NCI-H1048 (cell line): ENCODE data around the gene DEFB131B.
"Not testable (repeated sequence)": the region's sequence is repeated elsewhere in the genome, so short reads cannot be mapped to it uniquely, and the experiment has no call there.

Source experiments
- DNase-seq: peaks from one replicate; lab custom pipeline; 2025; lab: John Stamatoyannopoulos, UW

DEFB131B gene

GRCh38 chr11:71878059-71878458 is at the start of gene DEFB131B:
Gene DEFB131B (plus strand): TSS chr11:71878453. CDS start chr11:71878453, 0 bp downstream.
- DNase-seq, result not testable (repeated sequence)

GRCh38 chr11:71829247-71829646 is 49.0 kb upstream of the DEFB131B start:
- DNase-seq, result not testable (repeated sequence)

- DNase-seq, result not testable (repeated sequence)
These were observed 48.6 kb upstream of the DEFB131B start for GRCh38 chr11:71829686-71830085.

- DNase-seq, result not testable (repeated sequence)
These were observed 45.4 kb upstream of the DEFB131B start, which contains the start of gene DEFB108B for GRCh38 chr11:71832811-71833210. Gene DEFB108B (plus strand): TSS chr11:71833200. CDS start chr11:71833200, 0 bp downstream.

GRCh38 chr11:71842720-71843119 is 35.5 kb upstream of the DEFB131B start:
- DNase-seq, result not testable (repeated sequence)

- not testable (repeated sequence) for DNase-seq
These were observed 34.9 kb upstream of the DEFB131B start for GRCh38 chr11:71843355-71843754.

- DNase-seq, result no peak
These were observed 34.4 kb upstream of the DEFB131B start for GRCh38 chr11:71843858-71844257.

GRCh38 chr11:71853895-71854294 is 24.4 kb upstream of the DEFB131B start:
- not testable (repeated sequence) for DNase-seq

GRCh38 chr11:71855880-71856279 is 22.4 kb upstream of the DEFB131B start:
- DNase-seq, result not testable (repeated sequence)

- DNase-seq, result not testable (repeated sequence)
These were observed 17.4 kb upstream of the DEFB131B start for GRCh38 chr11:71860835-71861234.

- DNase-seq, result not testable (repeated sequence)
These were observed 14.2 kb upstream of the DEFB131B start for GRCh38 chr11:71863978-71864627.

GRCh38 chr11:71867209-71867608 is 11.0 kb upstream of the DEFB131B start:
- not testable (repeated sequence) for DNase-seq

- DNase-seq, result not testable (repeated sequence)
These were observed 8.3 kb upstream of the DEFB131B start for GRCh38 chr11:71869931-71870330.

GRCh38 chr11:71870661-71871060 is 7.6 kb upstream of the DEFB131B start:
- DNase-seq, result not testable (repeated sequence)

GRCh38 chr11:71876262-71876661 is 2.0 kb upstream of the DEFB131B start:
- DNase-seq, result not testable (repeated sequence)

- DNase-seq, result not testable (repeated sequence)
These were observed 7.6 kb downstream of the DEFB131B start for GRCh38 chr11:71885806-71886205.

GRCh38 chr11:71888335-71889010 is 10.2 kb downstream of the DEFB131B start:
- not testable (repeated sequence) for DNase-seq

- not testable (repeated sequence) for DNase-seq
These were observed 11.1 kb downstream of the DEFB131B start for GRCh38 chr11:71889181-71889872.

GRCh38 chr11:71895961-71896360 is 17.7 kb downstream of the DEFB131B start:
- DNase-seq, result no peak

- not testable (repeated sequence) for DNase-seq
These were observed 22.9 kb downstream of the DEFB131B start for GRCh38 chr11:71901137-71901536.

GRCh38 chr11:71908218-71908617 is 30.0 kb downstream of the DEFB131B start:
- no peak for DNase-seq

GRCh38 chr11:71910775-71911174 is 32.5 kb downstream of the DEFB131B start:
- DNase-seq, result not testable (repeated sequence)
